ENCODE results near the gene VAT1.

Gene VAT1

GRCh38 chr17:43026595-43026994 lies 4.4 kb upstream of the VAT1 start:
- DNase-seq, result no peak

GRCh38 chr17:43025766-43026537 lies 3.8 kb upstream of the VAT1 start:
- no peak for DNase-seq

GRCh38 chr17:43025290-43025657 lies 3.1 kb upstream of the VAT1 start:
- no peak for DNase-seq

GRCh38 chr17:43024407-43025289 lies 2.5 kb upstream of the VAT1 start, which contains the start of gene RND2:
RND2 (plus strand) TSS chr17:43025231; CDS start chr17:43025348, 117 bp downstream.
- DNase-seq, result peak; percentile 80

- no peak for DNase-seq
These were observed 1.1 kb downstream of the VAT1 start for GRCh38 chr17:43020789-43021740.

GRCh38 chr17:43020030-43020621 lies 2.1 kb downstream of the VAT1 start:
- no peak for DNase-seq

- DNase-seq, result no peak
These were observed 2.8 kb downstream of the VAT1 start for GRCh38 chr17:43019418-43019817.

- no peak for DNase-seq
These were observed 3.3 kb downstream of the VAT1 start for GRCh38 chr17:43018932-43019331.

GRCh38 chr17:43018008-43018853 lies 4.0 kb downstream of the VAT1 start:
- DNase-seq, result peak; percentile 55

- DNase-seq, result no peak
These were observed 6.0 kb downstream of the VAT1 start for GRCh38 chr17:43016216-43016615.

- no peak for DNase-seq
These were observed 6.6 kb downstream of the VAT1 start for GRCh38 chr17:43015579-43015978.

- no peak for DNase-seq
These were observed 7.3 kb downstream of the VAT1 start for GRCh38 chr17:43014649-43015542.

- DNase-seq, result no peak
These were observed 8.1 kb downstream of the VAT1 start for GRCh38 chr17:43014020-43014648.

GRCh38 chr17:43013296-43013695 lies 8.9 kb downstream of the VAT1 start:
- DNase-seq, result no peak

- DNase-seq, result no peak
These were observed 10.3 kb downstream of the VAT1 start for GRCh38 chr17:43011728-43012472.

- DNase-seq, result no peak
These were observed 11.4 kb downstream of the VAT1 start for GRCh38 chr17:43010667-43011308.

GRCh38 chr17:43006639-43007551 lies 15.3 kb downstream of the VAT1 start, which contains the start of gene IFI35:
IFI35 (plus strand) TSS chr17:43006784; CDS start chr17:43006948, 164 bp downstream.
- DNase-seq, result peak; percentile 81
